Subcutaneous adipose tissue (tissue), 4 donors: ENCODE measurements around the gene TSSK6. TPM values are rescaled to one million over a fixed set of nuclear protein-coding genes. Genes with fewer than 3 reads are reported as not detected.

Experiments
- CTCF ChIP-seq: fragments of 450-650 bp; IDR thresholded peaks from one replicate; pipeline ENCODE4 v1.5.1; 2016; ENCODE audit warnings: low read depth, mild to moderate bottlenecking, control low read depth, antibody characterized with exemption, moderate library complexity
- total RNA-seq, 4 donors: library from RNA; depleted of rRNA; stranded (reverse); fragments of >200 nt; gene quantifications; one replicate each; pipeline ENCODE4 v1.1.0, GENCODE V29; 2016

TSSK6 gene
- total RNA-seq, 4 donors from 2014 or later: 0.57 to 2.2 (median 1.3) TPM

GRCh38 chr19:19533841-19534240 is 18.5 kb upstream of the TSSK6 start:
- no peak for TF ChIP-seq CTCF

- no peak for TF ChIP-seq CTCF
Measured at GRCh38 chr19:19532806-19533701, 17.7 kb upstream of the TSSK6 start.

- TF ChIP-seq CTCF: no peak
Measured at GRCh38 chr19:19531951-19532805, 16.8 kb upstream of the TSSK6 start.

GRCh38 chr19:19530889-19531288 is 15.5 kb upstream of the TSSK6 start:
- no peak for TF ChIP-seq CTCF

- no peak for TF ChIP-seq CTCF
Measured at GRCh38 chr19:19530423-19530804, 15.1 kb upstream of the TSSK6 start.

- TF ChIP-seq CTCF: no peak
Measured at GRCh38 chr19:19529783-19530422, 14.6 kb upstream of the TSSK6 start.
